ENCODE data around the gene VPS45.
"Not testable (repeated sequence)": the region's sequence is repeated elsewhere in the genome, so short reads cannot be mapped to it uniquely, and the experiment has no call there.

VPS45 gene

DNA sequence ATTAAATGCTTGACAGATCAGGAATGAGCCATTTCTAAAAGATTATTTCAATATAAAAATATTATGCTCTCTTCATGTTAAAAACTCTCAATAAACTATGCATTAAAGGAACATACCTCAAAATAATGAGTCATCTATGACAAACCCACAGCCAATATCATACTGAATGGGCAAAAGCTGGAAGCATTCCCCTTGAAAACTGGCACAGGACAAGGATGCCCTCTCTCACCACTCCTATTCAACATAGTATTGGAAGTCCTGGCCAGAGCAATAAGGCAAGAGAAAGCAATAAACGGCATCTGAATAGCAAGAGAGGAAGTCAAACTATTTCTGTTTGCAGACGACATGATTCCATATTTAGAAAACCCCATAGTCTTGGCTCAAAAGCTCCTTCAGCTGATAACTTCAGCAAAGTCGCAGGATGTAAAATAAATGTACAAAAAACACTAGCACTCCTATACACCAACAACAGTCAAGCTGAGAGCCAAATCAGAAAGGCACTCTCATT is 15.6 kb upstream of the VPS45 start:
- not testable (repeated sequence) for H3K4me1 ChIP-seq (ENCODE audit: control insufficient read depth in 2 of 2, insufficient read depth in 2 of 2, low read length in 2 of 2); H3K4me3 ChIP-seq (ENCODE audit: low read length in 2 of 2); H3K9me3 ChIP-seq (ENCODE audit: control insufficient read depth in 2 of 2, low read length in 2 of 2); H3K9ac ChIP-seq (ENCODE audit: low read depth in 1 of 2, low read length in 2 of 2); H3K27me3 ChIP-seq (ENCODE audit: control insufficient read depth in 2 of 2, insufficient read depth in 2 of 2, low read length in 2 of 2); H3K27ac ChIP-seq (ENCODE audit: low read depth in 2 of 2, low read length in 2 of 2); H3K36me3 ChIP-seq (ENCODE audit: control insufficient read depth in 2 of 2, insufficient read depth in 2 of 2, low read length in 2 of 2)

GRCh38 chr1:150053926-150054325 is 13.7 kb upstream of the VPS45 start:
- no peak overlapping the region for H3K9ac ChIP-seq (ENCODE audit: low read depth in 1 of 2, low read length in 2 of 2)
- no peaks in the 10 kb centered on the region for H3K9me3 ChIP-seq (ENCODE audit: control insufficient read depth in 2 of 2, low read length in 2 of 2)
- no peaks in the 10 kb centered on the region for H3K27me3 ChIP-seq (ENCODE audit: control insufficient read depth in 2 of 2, insufficient read depth in 2 of 2, low read length in 2 of 2)
- H3K4me3 ChIP-seq (ENCODE audit: low read length in 2 of 2), result no peak overlapping the region
- no peaks in the 10 kb centered on the region for H3K36me3 ChIP-seq (ENCODE audit: control insufficient read depth in 2 of 2, insufficient read depth in 2 of 2, low read length in 2 of 2)
- no peak overlapping the region for H3K27ac ChIP-seq (ENCODE audit: low read depth in 2 of 2, low read length in 2 of 2)
- H3K4me1 ChIP-seq (ENCODE audit: control insufficient read depth in 2 of 2, insufficient read depth in 2 of 2, low read length in 2 of 2), result no peaks in the 10 kb centered on the region

DNA sequence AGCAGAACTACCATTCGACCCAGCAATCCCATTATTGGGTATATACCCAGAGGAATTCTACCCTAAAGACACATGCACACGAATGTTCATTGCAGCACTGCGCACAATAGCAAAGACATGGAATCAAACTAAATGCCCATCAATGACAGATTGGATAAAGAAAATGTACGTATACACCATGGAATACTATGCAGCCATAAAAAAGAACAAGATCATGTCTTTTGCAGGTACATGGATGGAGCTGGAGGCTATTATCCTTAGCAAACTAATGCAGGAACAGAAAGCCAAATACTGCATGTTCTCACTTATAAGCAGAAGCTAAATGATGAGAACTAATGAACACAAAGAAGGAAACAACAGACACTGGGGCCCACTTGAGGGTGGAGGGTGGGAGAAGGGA is 12.1 kb upstream of the VPS45 start:
- H3K27me3 ChIP-seq (ENCODE audit: control insufficient read depth in 2 of 2, insufficient read depth in 2 of 2, low read length in 2 of 2); H3K9me3 ChIP-seq (ENCODE audit: control insufficient read depth in 2 of 2, low read length in 2 of 2); H3K4me3 ChIP-seq (ENCODE audit: low read length in 2 of 2); H3K27ac ChIP-seq (ENCODE audit: low read depth in 2 of 2, low read length in 2 of 2); H3K4me1 ChIP-seq (ENCODE audit: control insufficient read depth in 2 of 2, insufficient read depth in 2 of 2, low read length in 2 of 2); H3K9ac ChIP-seq (ENCODE audit: low read depth in 1 of 2, low read length in 2 of 2); H3K36me3 ChIP-seq (ENCODE audit: control insufficient read depth in 2 of 2, insufficient read depth in 2 of 2, low read length in 2 of 2): not testable (repeated sequence)

DNA sequence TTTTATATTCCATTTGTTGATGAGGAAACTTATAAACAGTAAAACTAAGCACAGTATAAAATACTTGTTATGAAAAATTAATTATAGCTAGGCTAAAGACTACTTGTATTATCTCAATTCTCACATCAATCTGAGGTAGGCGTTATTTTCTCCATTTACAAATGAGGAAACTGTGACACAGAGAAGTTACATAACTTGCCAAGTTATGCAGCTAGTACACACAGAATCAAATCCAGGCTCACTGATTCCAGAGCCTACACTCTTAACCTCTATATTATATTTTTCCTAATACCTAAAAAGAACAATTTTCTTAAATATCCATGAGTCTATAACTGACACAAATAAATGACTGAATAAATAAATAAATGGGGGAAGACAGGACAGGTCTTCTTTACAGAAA is 11.2 kb upstream of the VPS45 start:
- Histone ChIP-seq H3K9ac (ENCODE audit: low read depth in 1 of 2, low read length in 2 of 2) (no peak overlapping the region), H3K36me3 (ENCODE audit: control insufficient read depth in 2 of 2, insufficient read depth in 2 of 2, low read length in 2 of 2) (no peaks in the 10 kb centered on the region), H3K9me3 (ENCODE audit: control insufficient read depth in 2 of 2, low read length in 2 of 2) (no peaks in the 10 kb centered on the region), H3K27me3 (ENCODE audit: control insufficient read depth in 2 of 2, insufficient read depth in 2 of 2, low read length in 2 of 2) (no peaks in the 10 kb centered on the region), H3K27ac (ENCODE audit: low read depth in 2 of 2, low read length in 2 of 2) (no peak overlapping the region), H3K4me3 (ENCODE audit: low read length in 2 of 2) (no peak overlapping the region), H3K4me1 (ENCODE audit: control insufficient read depth in 2 of 2, insufficient read depth in 2 of 2, low read length in 2 of 2) (no peaks in the 10 kb centered on the region)

GRCh38 chr1:150060260-150060659 is 7.3 kb upstream of the VPS45 start:
- Histone ChIP-seq H3K27ac (ENCODE audit: low read depth in 2 of 2, low read length in 2 of 2) (no peak overlapping the region), H3K4me1 (ENCODE audit: control insufficient read depth in 2 of 2, insufficient read depth in 2 of 2, low read length in 2 of 2) (peaks cover 0 to 2% of the 10 kb centered on the region in 2 donors), H3K9me3 (ENCODE audit: control insufficient read depth in 2 of 2, low read length in 2 of 2) (no peaks in the 10 kb centered on the region), H3K9ac (ENCODE audit: low read depth in 1 of 2, low read length in 2 of 2) (no peak overlapping the region), H3K36me3 (ENCODE audit: control insufficient read depth in 2 of 2, insufficient read depth in 2 of 2, low read length in 2 of 2) (no peaks in the 10 kb centered on the region), H3K4me3 (ENCODE audit: low read length in 2 of 2) (no peak overlapping the region), H3K27me3 (ENCODE audit: control insufficient read depth in 2 of 2, insufficient read depth in 2 of 2, low read length in 2 of 2) (no peaks in the 10 kb centered on the region)

- H3K4me3 ChIP-seq (ENCODE audit: low read length in 2 of 2), result no peak overlapping the region
- no peak overlapping the region for H3K27ac ChIP-seq (ENCODE audit: low read depth in 2 of 2, low read length in 2 of 2)
- H3K36me3 ChIP-seq (ENCODE audit: control insufficient read depth in 2 of 2, insufficient read depth in 2 of 2, low read length in 2 of 2), result no peaks in the 10 kb centered on the region
- no peaks in the 10 kb centered on the region for H3K9me3 ChIP-seq (ENCODE audit: control insufficient read depth in 2 of 2, low read length in 2 of 2)
- H3K9ac ChIP-seq (ENCODE audit: low read depth in 1 of 2, low read length in 2 of 2), result no peak overlapping the region
- H3K4me1 ChIP-seq (ENCODE audit: control insufficient read depth in 2 of 2, insufficient read depth in 2 of 2, low read length in 2 of 2), result peaks cover 0 to 2% of the 10 kb centered on the region in 2 donors
- no peaks in the 10 kb centered on the region for H3K27me3 ChIP-seq (ENCODE audit: control insufficient read depth in 2 of 2, insufficient read depth in 2 of 2, low read length in 2 of 2)
Observed at GRCh38 chr1:150061632-150062101, 5.9 kb upstream of the VPS45 start.

DNA sequence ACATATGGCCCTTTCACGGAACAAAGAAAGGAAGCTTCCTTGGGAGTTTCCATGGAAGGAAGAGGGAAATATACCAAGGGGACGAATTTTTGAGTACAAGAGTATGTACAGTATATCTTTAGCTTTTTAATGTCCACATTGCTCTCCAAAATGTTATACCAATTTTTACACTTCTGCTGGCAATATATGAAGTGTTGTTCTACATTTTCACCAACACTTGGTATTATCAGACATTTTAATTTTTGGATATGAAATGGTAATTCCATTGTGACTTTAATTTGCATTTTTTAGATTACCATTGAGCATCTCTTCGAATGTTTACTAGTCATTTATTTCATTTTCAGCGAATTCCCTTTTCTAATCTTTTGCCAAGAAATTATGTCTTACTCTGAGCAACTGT is 5.5 kb upstream of the VPS45 start:
- peaks cover 0 to 2% of the 10 kb centered on the region in 2 donors for H3K4me1 ChIP-seq (ENCODE audit: control insufficient read depth in 2 of 2, insufficient read depth in 2 of 2, low read length in 2 of 2)
- H3K9ac ChIP-seq (ENCODE audit: low read depth in 1 of 2, low read length in 2 of 2), result no peak overlapping the region
- H3K27me3 ChIP-seq (ENCODE audit: control insufficient read depth in 2 of 2, insufficient read depth in 2 of 2, low read length in 2 of 2), result no peaks in the 10 kb centered on the region
- H3K27ac ChIP-seq (ENCODE audit: low read depth in 2 of 2, low read length in 2 of 2), result no peak overlapping the region
- no peak overlapping the region for H3K4me3 ChIP-seq (ENCODE audit: low read length in 2 of 2)
- H3K9me3 ChIP-seq (ENCODE audit: control insufficient read depth in 2 of 2, low read length in 2 of 2), result no peaks in the 10 kb centered on the region
- no peaks in the 10 kb centered on the region for H3K36me3 ChIP-seq (ENCODE audit: control insufficient read depth in 2 of 2, insufficient read depth in 2 of 2, low read length in 2 of 2)

DNA sequence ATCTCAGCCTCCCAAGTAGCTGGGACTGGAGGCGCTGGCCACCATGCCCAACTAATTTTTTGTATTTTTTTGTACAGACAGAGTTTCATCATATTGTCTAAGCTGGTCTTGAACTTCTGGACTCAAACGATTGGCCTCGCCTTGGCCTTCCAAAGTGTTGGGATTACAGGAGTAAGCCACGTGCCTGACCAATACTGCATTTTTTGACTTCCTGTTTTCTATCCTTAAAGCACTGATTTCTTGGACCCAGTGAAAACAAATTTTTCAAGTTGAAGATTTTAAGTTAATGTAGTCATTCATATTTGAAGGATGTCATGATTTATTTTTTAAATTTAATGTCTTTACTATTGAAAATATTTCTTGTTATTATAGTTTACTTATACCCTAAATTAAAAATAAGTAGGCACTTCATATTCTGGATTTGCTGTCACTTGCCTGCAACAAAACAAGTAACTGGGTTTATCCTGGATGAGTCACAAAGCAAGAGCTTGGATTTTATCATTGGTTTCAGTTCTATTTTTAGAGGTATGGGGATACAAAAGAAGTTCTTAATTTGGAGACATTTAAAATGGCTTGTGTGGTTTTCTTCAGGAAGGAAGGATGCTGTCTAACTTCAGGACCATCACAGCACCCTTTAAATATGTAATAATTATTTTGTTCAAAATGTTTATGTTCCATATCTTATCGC is 2.2 kb upstream of the VPS45 start:
- Histone ChIP-seq H3K9me3 (ENCODE audit: control insufficient read depth in 2 of 2, low read length in 2 of 2) (no peaks in the 10 kb centered on the region), H3K4me1 (ENCODE audit: control insufficient read depth in 2 of 2, insufficient read depth in 2 of 2, low read length in 2 of 2) (peaks cover 0 to 2% of the 10 kb centered on the region in 2 donors), H3K27me3 (ENCODE audit: control insufficient read depth in 2 of 2, insufficient read depth in 2 of 2, low read length in 2 of 2) (no peaks in the 10 kb centered on the region), H3K9ac (ENCODE audit: low read depth in 1 of 2, low read length in 2 of 2) (no peak overlapping the region), H3K27ac (ENCODE audit: low read depth in 2 of 2, low read length in 2 of 2) (no peak overlapping the region), H3K4me3 (ENCODE audit: low read length in 2 of 2) (no peak overlapping the region), H3K36me3 (ENCODE audit: control insufficient read depth in 2 of 2, insufficient read depth in 2 of 2, low read length in 2 of 2) (no peaks in the 10 kb centered on the region)

- Histone ChIP-seq H3K9me3 (ENCODE audit: control insufficient read depth in 2 of 2, low read length in 2 of 2) (no peaks in the 10 kb centered on the region), H3K9ac (ENCODE audit: low read depth in 1 of 2, low read length in 2 of 2) (peak overlapping the region; percentile 84 to 99), H3K27me3 (ENCODE audit: control insufficient read depth in 2 of 2, insufficient read depth in 2 of 2, low read length in 2 of 2) (no peaks in the 10 kb centered on the region), H3K27ac (ENCODE audit: low read depth in 2 of 2, low read length in 2 of 2) (peak overlapping the region in 1 of 2 donors; percentile 95), H3K36me3 (ENCODE audit: control insufficient read depth in 2 of 2, insufficient read depth in 2 of 2, low read length in 2 of 2) (no peaks in the 10 kb centered on the region), H3K4me3 (ENCODE audit: low read length in 2 of 2) (peak overlapping the region; percentile 83 to 99), H3K4me1 (ENCODE audit: control insufficient read depth in 2 of 2, insufficient read depth in 2 of 2, low read length in 2 of 2) (peaks cover 0 to 2% of the 10 kb centered on the region in 2 donors)
Observed at GRCh38 chr1:150066328-150066727, 1.2 kb upstream of the VPS45 start.

DNA sequence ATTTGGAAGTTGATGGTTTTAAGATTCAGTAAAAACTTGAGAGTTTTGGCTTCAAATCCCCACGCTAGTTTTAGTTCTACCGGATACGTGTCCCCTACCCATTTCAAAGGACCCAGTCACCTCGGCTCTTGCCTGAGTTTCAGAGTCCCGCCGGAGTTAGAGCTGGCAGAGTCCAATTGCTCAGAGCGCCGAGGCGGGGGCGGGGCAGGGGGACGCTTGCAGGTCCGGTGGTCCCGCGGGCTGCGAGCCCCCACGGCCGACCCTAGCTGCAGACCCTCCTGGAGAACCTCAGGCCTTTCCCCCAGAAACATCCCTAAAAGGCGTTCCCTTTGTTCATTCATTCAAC is 765 bp upstream of the VPS45 start:
- Histone ChIP-seq H3K36me3 (ENCODE audit: control insufficient read depth in 2 of 2, insufficient read depth in 2 of 2, low read length in 2 of 2) (no peaks in the 10 kb centered on the region), H3K4me3 (ENCODE audit: low read length in 2 of 2) (peak overlapping the region; percentile 83 to 99), H3K27me3 (ENCODE audit: control insufficient read depth in 2 of 2, insufficient read depth in 2 of 2, low read length in 2 of 2) (no peaks in the 10 kb centered on the region), H3K9me3 (ENCODE audit: control insufficient read depth in 2 of 2, low read length in 2 of 2) (no peaks in the 10 kb centered on the region), H3K27ac (ENCODE audit: low read depth in 2 of 2, low read length in 2 of 2) (peak overlapping the region; percentile 92 to 95), H3K9ac (ENCODE audit: low read depth in 1 of 2, low read length in 2 of 2) (peak overlapping the region; percentile 84 to 99), H3K4me1 (ENCODE audit: control insufficient read depth in 2 of 2, insufficient read depth in 2 of 2, low read length in 2 of 2) (peaks cover 0 to 2% of the 10 kb centered on the region in 2 donors)
